Dermis microvascular lymphatic vessel endothelial cell (primary cell): ENCODE measurements around the gene KRTAP4-6. TPM values are rescaled to one million over a fixed set of nuclear protein-coding genes. Genes with fewer than 3 reads are reported as not detected.
"Not testable (repeated sequence)": the region's sequence is repeated elsewhere in the genome, so short reads cannot be mapped to it uniquely, and the experiment has no call there.

Source experiments
- DNase-seq, 2 donors: peaks; one replicate each; pipeline versions ENCODE4 v3.0.0 to v3.0.0-alpha.2; 2010; ENCODE audit warnings: low read depth in 2 of 2
- total RNA-seq: library from RNA; depleted of rRNA; stranded (reverse); fragments of >200 nt; gene quantifications from 2 replicates; pipeline ENCODE4 v1.2.1, GENCODE V29; 2014

KRTAP4-6 gene
- not detected in 2 replicates for total RNA-seq

DNA sequence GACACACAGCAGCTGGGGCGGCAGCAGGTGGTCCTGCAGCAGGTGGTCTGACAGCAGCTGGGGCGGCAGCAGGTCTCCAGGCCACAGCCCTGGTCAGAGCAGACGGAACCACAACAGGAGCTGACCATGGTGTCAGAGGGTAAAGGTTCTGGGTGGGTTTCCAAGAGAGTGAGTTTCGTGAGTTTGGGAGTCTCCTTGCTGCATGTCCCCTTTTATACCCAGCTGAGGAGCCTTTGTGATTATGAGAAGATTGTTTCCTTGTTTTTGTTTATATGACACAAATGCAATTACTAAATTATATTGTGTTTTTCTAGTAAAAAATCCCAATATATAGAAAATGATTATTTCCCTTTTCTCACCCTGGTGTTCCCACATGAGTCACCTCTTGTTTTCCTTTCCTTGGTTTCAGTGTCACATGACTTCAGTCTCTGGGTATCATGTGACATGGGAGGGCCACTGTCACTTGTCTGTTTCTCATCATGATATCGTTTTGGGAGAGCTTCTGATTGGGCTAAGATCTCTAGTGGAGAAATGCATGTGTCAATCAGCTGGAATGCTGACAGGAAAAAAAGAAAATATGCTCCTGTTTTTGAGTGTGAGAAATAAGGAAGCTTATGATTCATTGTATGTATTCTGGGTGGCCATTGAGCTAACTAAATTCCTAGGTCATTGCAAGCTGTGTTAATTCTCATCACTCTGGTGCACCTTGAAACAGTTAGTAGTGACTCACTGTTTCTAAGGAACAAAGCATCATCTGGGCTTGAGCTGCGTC lies at the start of gene KRTAP4-6:
TSS of gene KRTAP4-6 (minus strand) at position 185 of the 772 bp plus-strand sequence. CDS start at position 128, 57 bp downstream.
- DNase-seq: peak in 1 of 2 donors; percentile 48

DNA sequence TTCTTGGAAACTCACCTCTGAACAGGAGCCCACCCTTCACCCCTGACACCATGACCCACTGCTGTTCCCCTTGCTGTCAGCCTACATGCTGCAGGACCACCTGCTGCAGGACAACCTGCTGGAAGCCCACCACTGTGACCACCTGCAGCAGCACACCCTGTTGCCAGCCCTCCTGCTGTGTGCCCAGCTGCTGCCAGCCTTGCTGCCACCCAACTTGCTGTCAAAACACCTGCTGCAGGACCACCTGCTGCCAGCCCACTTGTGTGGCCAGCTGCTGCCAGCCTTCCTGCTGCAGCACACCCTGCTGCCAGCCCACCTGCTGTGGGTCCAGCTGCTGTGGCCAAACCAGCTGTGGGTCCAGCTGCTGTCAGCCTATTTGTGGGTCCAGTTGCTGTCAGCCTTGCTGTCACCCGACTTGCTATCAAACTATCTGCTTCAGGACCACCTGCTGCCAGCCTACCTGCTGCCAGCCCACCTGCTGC lies 49.5 kb upstream of the KRTAP4-6 start, which contains the start of gene KRTAP9-1:
TSS of gene KRTAP9-1 (plus strand) at position 51 of the 482 bp plus-strand sequence. CDS start at position 51, 0 bp downstream.
- not testable (repeated sequence) for DNase-seq

DNA sequence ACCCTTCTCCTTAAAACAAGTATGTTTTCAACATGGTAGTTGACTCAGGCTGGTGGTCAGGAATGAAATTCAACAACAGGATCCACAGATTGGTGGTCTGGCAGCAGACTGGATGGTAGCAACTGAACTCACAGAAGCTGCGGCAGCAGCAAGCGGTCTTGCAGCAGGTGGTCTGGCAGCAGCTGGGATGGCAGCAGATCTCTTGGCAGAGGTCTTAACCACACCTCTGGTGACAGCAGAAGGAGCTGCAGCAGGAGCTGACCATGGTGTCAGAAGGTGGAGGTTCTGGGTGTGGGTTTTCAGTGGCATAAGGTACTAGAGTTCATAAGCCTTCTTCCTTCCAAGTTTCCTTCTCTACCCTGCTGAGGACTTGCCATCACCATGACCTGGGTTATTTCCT lies 46.5 kb upstream of the KRTAP4-6 start:
- no peak for DNase-seq

DNA sequence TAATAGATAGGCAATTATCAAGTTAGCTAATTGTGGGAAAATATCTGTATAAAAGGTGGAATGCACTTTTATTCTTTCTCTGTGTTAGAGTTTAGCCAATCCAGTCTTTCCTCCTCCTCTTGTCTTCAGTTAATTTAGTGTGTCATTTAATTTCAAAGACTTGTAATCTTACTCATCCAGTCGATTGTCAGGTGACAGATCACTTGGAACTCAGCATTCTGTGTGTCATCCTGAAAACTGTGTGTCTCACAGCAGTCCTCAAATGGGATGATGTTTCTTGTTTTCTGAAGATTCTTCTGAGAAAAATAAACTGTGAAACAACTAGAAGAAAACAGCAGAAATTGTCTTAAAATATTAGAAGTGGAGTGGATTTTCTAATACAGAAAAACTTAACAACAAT lies 44.7 kb upstream of the KRTAP4-6 start:
- DNase-seq: no peak

DNA sequence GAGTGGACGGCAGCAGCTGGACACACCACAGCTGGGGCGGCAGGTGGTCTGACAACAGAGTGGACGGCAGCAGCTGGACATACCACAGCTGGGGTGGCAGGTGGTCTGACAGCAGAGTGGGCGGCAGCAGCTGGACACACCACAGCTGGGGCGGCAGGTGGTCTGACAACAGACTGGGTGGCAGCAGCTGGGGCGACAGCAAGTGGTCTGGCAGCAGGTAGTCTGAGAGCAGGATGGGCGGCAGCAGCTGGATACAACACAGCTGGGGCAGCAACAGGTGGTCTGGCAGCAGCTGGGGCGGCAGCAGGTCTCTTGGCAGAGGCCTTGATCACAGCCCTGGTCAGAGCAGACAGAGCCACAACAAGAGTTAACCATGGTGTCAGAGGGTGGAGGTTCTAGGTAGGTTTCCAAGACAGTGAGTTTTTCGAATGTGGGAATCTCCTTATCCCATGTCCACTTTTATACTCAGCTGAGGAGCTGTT lies 44.2 kb upstream of the KRTAP4-6 start, which contains the start of gene KRTAP4-1:
TSS of gene KRTAP4-1 (minus strand) at position 432 of the 482 bp plus-strand sequence. CDS start at position 375, 57 bp downstream.
- no peak for DNase-seq

DNA sequence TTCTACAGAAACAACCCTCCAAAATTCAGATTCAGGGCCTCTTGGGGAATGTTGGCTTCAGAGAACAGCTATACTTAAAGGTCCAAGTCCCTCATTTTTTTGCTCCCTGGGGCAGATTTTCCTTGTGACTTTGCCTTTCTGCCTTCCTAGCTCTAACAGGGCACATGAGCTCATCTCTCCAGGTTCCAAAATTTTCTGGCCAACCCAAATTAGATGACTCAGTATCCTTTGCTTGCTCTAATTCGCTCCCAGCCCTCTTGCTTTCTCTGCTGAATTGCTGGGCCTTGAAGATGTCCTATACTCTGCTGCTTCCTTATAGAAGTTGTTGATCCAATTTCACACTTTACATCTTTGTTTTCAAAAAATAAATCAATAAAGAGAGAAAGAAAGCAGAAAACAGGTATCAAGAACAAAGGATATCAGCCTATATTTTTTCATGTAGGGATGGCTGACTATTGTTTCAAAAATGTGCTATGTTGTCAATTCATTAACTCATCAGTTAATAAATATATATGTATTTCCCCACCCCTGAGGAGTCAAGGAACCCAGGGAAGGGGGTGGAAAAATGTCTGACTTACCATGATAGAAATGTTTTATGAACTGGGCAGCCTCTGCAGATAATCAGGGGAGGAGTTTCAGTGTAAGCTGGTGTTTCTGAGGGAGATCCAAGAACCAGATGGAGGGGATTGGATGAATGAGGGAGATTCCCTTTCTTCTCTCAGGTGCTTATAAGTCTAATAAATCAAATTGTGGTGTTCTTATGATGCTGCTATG lies 38.7 kb upstream of the KRTAP4-6 start:
- no peak for DNase-seq

DNA sequence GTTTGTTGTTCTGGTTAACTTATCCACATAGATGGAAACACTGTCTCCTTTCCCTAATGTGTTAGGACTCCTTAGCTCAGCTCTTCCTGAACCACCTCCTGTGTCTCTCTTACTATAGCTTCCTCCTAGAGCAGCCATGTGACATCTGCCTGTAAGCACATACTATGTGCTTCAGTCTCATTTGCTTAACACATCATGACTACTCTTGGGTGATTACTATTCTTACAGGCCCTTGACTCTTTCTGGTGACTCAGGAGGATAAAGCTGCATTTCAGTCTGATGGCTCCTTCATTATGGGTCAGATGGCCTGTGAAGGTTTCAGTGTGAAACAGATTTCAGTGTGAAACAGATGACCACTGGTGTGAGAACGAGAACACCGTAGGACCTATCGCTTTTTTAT lies 38.0 kb upstream of the KRTAP4-6 start:
- DNase-seq: no peak

DNA sequence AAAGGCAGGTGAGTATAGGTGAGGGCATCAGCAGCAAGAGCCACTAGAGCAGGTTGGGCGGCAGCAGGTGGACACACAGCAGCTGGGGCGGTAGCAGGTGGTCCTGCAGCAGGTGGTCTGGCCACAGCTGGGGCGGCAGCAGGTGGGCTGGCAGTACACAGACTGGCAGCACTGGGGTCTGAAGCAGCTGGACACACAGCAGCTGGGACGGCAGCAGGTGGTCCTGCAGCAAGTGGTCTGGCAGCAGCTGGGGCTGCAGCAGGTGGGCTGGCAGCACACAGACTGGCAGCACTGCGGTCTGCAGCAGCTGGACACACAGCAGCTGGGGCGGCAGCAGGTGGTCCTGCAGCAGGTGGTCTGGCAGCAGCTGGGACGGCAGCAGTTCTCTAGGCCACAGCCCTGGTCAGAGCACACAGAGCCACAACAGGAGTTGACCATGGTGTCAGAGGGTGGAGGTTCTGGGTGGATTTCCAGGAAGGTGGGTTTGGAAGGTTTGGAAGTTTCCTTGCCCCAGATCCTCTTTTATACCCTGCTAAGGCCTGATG lies 37.5 kb upstream of the KRTAP4-6 start, which contains the start of gene KRTAP4-2:
TSS of gene KRTAP4-2 (minus strand) at position 495 of the 545 bp plus-strand sequence. CDS start at position 438, 57 bp downstream.
- no peak for DNase-seq

DNA sequence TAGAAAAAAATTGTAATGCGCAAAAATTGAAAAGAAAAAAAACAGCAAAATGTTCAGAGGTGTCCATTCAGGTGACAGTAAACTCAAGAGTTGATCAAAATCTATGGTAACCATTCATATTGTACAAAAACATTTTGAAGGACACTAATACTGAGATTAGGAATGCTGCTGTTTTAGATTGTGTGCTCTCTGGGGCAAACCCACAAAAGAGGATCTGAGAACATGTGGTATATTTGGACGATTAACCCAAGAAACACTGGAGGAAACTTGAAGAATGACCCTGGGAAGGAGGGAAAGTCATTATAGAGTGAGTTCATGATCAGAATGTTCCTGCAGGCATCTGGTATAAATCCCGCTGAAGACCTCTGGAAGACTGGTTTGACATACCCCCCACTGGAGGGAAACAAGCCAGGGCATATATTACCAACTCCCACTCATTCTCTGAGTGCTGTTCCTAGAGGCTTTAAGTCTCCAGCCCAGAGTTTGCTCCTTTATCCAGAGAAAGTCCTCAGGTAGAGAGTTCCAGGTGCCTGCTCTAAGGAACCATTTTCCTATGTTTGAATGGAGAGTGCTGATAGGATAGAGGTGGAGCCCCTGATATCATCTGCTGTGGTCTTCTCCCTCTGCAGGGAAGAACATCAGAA lies 36.5 kb upstream of the KRTAP4-6 start:
- DNase-seq: no peak

DNA sequence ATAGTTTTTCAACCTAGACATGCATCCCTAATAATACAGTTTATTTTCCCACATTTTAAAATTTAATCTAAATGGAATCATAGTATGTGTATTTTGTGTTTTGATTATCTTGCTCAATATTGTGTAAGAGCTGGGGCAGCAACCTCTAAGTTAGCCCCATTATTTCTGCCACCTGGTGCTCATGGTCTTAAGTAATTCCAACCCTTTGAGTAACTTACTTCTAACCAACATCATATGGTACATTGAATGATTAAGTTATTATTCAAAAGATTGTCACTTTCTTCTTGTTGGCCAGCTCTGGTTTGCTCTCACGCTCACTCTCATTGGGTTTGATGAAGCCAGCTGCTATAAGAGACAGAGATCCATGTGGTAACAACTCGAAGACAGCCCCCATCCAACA lies 31.5 kb upstream of the KRTAP4-6 start:
- DNase-seq: no peak

DNA sequence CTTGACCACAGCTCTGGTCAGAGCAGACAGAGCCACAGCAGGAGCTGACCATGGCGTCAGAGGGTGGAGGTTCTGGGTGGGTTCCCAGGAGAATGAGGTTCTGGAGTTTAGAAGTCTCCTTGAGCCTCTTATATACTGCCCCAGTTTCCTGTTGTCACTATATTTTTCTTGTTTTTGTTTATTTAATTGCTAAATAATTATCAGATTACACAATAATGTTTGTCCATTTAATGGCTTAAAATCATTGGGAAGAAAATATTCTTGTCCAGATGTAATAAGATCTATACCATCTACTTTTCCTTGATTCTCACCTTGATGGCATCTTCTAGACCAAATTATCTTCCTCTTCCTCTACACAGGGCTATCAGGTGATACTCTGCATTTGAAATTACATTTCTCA lies 27.8 kb upstream of the KRTAP4-6 start, which contains the start of gene KRTAP4-3:
TSS of gene KRTAP4-3 (minus strand) at position 101 of the 400 bp plus-strand sequence. CDS start at position 52, 49 bp downstream.
- DNase-seq: no peak

DNA sequence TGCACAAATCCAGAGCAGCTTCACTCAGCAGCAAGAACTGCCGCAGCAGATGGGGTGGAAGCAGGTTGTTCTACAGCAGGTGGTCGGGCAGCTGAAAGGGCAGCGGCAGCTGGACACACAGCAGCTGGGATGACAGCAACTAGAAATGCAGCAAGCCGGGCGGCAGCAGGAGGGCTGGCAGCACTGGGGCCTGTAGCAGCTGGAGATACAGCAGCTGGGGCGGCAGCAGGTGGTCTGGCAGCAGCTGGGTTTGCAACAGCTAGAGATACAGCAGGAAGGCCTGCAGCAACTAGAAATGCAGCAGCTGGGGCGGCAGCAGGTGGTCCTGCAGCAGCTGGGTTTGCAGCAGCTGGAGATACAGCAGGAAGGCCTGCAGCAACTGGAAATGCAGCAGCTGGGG lies 27.2 kb upstream of the KRTAP4-6 start:
- DNase-seq: no peak

DNA sequence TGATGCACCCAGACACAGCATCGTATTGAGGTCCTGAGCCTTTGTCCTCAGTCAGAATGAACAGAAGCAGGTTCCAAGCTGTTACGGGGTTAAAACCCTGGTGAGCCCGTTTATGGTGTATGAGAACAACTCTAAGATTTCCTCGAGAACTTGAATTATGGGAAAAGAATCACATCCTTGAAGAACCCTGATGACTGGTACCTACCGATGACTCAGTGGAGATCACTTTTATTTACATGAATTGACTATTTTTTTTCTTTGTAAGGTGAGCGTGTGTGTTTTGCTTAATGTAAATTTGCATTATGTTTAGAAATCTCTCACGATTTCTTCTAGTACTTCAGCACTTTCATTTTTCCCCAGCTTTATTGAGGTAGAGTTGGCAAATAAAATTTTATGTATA lies 23.5 kb upstream of the KRTAP4-6 start:
- no peak for DNase-seq

DNA sequence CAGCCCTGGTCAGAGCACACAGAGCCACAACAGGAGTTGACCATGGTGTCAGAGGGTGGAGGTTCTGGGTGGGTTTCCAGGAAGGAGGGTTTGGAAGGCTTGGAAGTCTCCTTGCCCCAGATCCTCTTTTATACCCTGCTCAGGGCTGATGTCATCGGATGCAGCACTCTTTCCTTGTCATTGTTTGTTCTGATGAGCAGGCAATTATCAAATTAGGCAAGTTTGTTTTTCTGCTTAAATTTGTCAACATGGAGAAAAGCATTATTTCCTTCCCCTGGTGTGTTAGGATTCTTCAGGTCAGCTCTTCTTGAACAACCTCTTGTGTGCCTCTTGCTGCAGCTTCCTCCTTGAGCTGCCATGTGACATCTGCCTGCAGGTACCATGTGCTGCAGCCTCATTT lies 20.3 kb upstream of the KRTAP4-6 start, which contains the start of gene KRTAP4-4:
TSS of gene KRTAP4-4 (minus strand) at position 101 of the 400 bp plus-strand sequence. CDS start at position 44, 57 bp downstream.
- no peak for DNase-seq

DNA sequence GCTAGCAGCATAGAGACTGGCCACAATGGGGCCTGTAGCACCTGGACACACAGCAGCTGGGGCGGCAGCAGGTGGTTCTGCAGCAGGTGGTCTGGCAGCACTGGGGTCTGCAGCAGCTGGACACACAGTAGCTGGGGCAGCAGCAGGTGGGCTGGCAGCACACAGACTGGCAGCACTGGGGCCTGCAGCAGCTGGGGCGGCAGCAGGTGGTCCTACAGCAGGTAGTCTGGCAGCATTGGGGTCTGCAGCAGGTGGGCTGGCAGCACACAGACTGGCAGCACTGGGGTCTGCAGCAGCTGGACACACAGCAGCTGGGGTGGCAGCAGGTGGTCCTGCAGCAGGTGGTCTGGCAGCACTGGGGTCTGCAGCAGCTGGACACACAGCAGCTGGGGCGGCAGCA lies 19.8 kb upstream of the KRTAP4-6 start:
- not testable (repeated sequence) for DNase-seq

DNA sequence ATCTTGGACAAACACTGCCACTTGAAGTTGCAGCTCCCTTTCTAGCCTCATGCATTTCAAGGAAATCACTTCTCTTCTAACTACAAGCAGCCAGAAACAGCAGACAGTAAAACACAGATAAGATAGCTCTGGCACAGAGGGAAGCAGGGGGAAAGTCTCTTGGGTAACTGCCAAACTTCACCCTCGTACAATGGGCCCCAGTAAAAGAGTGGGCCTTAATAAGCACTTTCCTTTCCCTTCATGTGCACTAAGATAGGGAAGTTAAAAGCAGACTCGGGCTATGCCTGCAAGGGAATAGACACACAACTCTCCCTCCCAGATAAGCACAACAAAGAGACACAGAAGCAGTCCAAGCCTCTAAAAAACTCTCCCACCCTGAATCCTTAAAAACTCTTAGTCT lies 13.5 kb upstream of the KRTAP4-6 start:
- no peak for DNase-seq

DNA sequence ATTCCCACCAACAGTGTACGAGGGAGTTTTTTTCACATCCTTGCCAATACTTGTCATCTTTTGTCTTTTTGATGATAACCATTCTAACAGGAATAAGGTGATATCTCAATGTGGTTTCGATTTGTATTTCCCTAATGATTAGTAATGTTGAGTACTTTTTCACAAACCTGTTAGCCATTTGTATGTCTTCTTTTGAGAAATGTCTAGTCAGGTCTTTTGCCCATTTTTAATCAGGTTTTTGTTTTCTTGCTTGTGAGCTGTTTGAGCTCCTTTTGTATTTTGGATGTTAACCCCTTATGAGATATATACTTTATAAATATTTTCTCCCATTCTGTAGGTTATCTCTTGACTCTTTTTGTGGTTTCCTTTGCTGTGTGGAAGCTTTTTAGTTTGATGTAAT lies 11.2 kb upstream of the KRTAP4-6 start:
- no peak for DNase-seq

DNA sequence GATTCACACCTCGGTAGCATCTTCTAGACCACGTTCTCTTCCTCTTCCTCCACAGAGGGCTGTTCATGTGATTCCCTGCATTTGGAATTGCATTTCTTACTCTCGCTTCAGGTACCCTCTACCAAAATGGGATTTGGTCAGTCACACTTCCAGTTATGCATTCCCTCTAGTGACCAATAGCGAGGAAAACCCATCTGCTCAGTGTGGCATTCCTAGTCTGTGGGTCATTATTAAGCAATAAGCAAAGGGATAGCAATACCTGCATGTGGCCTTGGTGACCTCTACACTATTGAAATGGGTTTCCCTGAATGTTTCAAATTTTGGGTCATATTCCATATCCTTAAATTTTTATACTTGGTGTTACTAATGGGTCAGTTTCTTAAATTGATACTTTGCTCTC lies 9.7 kb upstream of the KRTAP4-6 start:
- no peak for DNase-seq

DNA sequence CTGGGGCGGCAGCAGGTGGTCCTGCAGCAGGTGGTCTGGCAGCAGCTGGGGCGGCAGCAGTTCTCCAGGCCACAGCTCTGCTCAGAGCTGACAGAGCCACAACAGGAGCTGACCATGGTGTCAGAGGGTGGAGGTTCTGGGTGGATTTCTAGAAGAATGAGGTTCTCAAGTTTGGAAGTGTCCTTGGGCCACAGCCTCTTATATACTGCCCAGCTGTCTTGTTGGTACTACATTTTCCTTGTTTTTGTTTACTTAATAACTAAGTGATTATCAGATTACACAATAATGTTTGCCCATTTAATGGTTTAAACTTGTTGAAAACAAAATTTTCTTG lies 9.3 kb upstream of the KRTAP4-6 start, which contains the start of gene KRTAP4-5:
TSS of gene KRTAP4-5 (minus strand) at position 174 of the 334 bp plus-strand sequence. CDS start at position 116, 58 bp downstream.
- no peak for DNase-seq

DNA sequence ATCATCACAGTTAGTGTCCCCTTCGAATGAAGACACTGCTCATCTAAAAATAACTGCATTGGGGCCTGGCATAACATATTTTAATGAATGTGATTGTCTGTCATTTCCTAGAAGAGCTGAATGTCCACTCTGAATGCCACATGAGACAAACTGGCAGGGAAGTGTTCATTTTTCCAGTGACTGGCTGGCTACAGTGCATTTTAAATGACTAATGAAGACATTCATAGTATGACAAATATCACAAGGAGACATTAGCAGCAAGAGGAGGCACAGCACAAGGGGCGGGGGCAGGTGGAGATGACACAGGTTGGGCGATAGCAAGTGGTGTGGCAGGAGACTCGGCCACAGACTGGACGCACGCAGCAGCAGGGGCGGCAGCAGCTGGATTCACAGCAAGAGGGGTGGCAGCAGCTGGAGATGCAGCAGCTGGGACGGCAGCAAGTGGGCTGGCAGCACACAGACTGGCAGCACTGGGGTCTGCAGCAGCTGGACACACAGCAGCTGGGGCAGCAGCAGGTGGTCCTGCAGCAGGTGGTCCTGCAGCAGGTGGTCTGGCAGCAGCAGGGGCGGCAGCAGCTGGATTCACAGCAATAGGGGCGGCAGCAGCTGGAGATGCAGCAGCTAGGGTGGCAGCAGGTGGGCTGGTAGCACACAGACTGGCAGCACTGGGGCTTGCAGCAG lies 8.8 kb upstream of the KRTAP4-6 start:
- not testable (repeated sequence) for DNase-seq
